Activated T-helper 17 cell treated with anti-CD3 and anti-CD28 coated beads, Interleukin-2, amount 50 U/mL, for 72 hours (primary cell): ENCODE measurements around the gene TMEM119. TPM values are rescaled to one million over a fixed set of nuclear protein-coding genes. Genes with fewer than 3 reads are reported as not detected.
A peak's percentile ranks its signal among the peaks of the same experiment; 100 is the strongest.

ENCODE experiments used
- ATAC-seq: fragments of 150-1000 bp; cut with Tn5 transposase; replicated peaks from 2 replicates; pipeline ENCODE4 v1.10.0; 2021; ENCODE audit warnings: mild to moderate bottlenecking, moderate library complexity
- H3K27ac Mint-ChIP-seq: one replicate; pipeline ENCODE4 v1.8.0; 2022; ENCODE audit warnings: mixed read lengths
- H3K27me3 Mint-ChIP-seq: one replicate; pipeline ENCODE4 v1.8.0; 2022; ENCODE audit warnings: mixed read lengths
- H3K36me3 Mint-ChIP-seq: one replicate; pipeline ENCODE4 v1.8.0; 2022; ENCODE audit warnings: low read depth, mild to moderate bottlenecking, mixed read lengths
- H3K4me1 Mint-ChIP-seq: one replicate; pipeline ENCODE4 v1.8.0; 2022; ENCODE audit warnings: mixed read lengths
- H3K4me3 Mint-ChIP-seq: one replicate; pipeline ENCODE4 v1.8.0; 2022; ENCODE audit warnings: mild to moderate bottlenecking, mixed read lengths
- H3K9me3 Mint-ChIP-seq: one replicate; pipeline ENCODE4 v1.8.0; 2022; ENCODE audit warnings: mixed read lengths
- total RNA-seq, 2 donors: library from RNA; stranded (reverse); gene quantifications; one replicate each; pipeline ENCODE4 v1.2.3, GENCODE V29; 2022

Gene TMEM119
- total RNA-seq, 2 donors from 2014 or later, result 0.24 to 0.71 TPM

DNA sequence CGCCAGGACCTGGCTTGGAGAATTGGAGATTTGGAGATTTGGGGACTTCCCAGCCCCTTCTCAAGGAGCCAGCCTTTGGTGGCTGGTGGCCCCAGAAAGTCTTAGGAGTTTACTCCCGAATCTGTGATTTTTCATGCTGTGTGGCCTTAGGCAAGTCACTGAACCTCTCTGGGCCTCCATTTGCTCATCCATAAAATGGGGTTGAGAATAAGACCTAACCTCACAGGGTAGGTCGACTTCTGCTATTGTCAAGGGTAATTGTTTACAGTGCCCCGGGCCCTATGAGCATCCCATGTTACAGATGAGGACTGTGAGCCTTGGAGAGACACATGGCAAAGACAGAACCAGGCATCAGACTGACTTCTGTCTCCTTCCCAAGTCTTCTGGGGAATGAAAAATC lies 16.2 kb upstream of the TMEM119 start:
- H3K9me3 Mint-ChIP-seq, result no peaks in the 10 kb centered on the region
- peaks cover 39% of the 10 kb centered on the region for H3K4me1 Mint-ChIP-seq
- H3K4me3 Mint-ChIP-seq, result no peak overlapping the region
- peak overlapping the region; percentile 96 for H3K27ac Mint-ChIP-seq
- H3K27me3 Mint-ChIP-seq, result no peaks in the 10 kb centered on the region
- ATAC-seq, result no peak
- H3K36me3 Mint-ChIP-seq, result peaks cover 17% of the 10 kb centered on the region

DNA sequence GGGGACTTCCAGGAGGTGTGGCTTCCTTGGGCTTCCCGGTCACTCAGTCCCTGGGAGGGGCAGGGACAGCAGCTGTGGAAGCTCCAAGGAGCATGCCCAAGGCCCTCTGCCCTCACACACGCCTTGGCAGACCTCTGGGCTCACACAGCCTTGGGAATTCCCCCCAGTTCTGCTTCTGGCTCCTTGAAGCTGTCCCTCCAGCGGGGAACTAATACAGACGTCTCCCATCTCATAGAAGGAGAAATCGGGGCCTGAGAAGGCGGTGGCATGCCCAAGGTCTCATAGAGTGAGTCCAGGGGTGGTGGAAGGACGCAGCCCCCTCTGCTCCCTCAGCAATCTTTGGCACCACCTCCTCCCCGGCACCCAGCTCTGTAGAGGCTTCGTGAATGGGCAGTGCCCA lies 15.7 kb upstream of the TMEM119 start:
- Mint-ChIP-seq H3K27me3 (no peaks in the 10 kb centered on the region), H3K9me3 (no peaks in the 10 kb centered on the region), H3K36me3 (peaks cover 17% of the 10 kb centered on the region), H3K4me1 (peaks cover 38% of the 10 kb centered on the region), H3K4me3 (no peak overlapping the region), H3K27ac (peak overlapping the region; percentile 28)
- no peak for ATAC-seq

DNA sequence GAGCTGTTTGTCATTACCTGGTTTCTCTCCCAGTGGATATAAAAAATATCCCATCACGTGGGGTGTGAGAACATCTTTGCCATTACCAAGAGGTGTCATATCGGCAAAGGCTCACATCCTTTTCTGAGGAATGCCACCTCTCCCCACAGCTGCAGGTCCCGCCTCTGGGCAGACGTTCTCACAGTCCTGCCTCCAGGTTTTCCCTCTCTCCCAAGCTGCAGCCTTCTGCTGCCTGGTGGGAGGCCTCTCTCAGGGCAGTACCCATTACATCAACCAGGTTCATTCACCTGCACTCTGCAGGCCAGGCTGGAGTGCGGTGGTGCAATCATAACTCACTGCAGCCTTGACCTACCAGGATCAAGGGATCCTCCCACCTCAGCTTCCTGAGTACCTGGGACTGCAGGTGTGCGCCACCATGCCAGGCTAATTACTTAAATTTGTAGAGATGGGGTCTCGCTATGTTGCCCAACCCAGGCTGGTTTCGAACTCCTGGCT lies 15.0 kb upstream of the TMEM119 start:
- Mint-ChIP-seq H3K4me3 (no peak overlapping the region), H3K9me3 (no peaks in the 10 kb centered on the region), H3K27ac (peak overlapping the region; percentile 28), H3K27me3 (no peaks in the 10 kb centered on the region), H3K36me3 (peaks cover 17% of the 10 kb centered on the region), H3K4me1 (peaks cover 33% of the 10 kb centered on the region)
- no peak for ATAC-seq

DNA sequence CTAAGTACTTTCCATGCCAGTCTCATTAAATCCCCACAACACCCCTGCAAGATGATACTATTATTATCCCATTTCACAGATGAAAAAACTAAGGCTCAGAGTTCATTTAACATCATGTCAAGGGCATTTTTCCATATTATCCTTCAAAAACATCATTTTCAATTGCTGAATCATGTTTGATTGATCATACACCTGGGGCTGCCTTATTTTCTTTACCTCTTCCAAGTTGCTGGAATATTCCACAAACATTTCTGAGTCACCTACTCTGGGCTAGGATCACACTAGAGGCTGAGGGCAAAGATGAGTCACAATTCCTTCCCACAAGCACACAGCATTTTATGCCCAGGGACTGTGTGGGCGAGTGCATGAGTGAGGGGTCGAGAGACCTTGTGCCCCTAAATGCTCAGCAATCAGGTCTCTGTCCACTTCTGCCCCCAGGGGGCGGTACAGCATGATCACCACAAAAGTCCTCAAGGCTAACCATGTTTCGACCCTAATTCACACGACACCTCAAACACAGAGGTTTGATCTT lies 14.1 kb upstream of the TMEM119 start:
- no peaks in the 10 kb centered on the region for H3K9me3 Mint-ChIP-seq
- peaks cover 24% of the 10 kb centered on the region for H3K4me1 Mint-ChIP-seq
- H3K4me3 Mint-ChIP-seq, result no peak overlapping the region
- peak; percentile 65 for ATAC-seq
- peaks cover 10% of the 10 kb centered on the region for H3K36me3 Mint-ChIP-seq
- no peaks in the 10 kb centered on the region for H3K27me3 Mint-ChIP-seq
- H3K27ac Mint-ChIP-seq, result peak overlapping the region; percentile 0

DNA sequence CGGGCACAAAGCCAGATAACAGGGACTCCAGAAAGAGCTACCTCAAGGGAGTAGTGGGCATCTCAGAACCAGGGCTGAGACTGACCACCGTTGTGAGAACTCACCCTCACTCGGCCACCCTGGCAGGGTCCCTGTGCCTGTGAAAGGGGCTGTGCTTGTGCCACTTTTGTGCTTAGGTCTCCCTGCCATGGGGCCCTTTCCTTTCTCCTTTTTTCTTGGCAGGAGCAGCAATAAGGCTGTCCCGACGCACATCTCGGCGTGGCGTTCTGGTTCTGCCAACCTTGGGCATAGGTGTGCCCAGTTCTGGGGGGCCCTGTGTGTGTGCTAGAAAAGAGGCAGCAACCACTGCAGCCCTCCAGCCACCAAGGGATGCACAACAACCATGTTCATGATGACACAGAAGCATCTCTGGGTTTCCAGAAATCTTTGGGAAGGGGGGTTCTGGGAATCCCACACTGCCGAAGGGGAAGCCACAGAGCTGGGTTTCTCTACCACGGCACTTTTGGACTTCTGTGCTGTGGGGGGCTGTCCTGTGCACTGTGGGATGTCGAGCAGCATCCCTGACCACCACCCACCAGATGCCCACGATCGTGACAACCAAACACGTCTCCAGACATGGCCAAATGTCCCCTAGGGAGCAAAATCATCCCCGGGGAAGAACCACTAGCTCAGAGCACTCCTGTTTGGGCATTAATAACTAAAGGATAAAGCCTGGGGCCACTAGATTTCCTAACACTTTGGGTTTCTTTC lies 13.1 kb upstream of the TMEM119 start:
- H3K27me3 Mint-ChIP-seq, result no peaks in the 10 kb centered on the region
- H3K36me3 Mint-ChIP-seq, result peaks cover 1% of the 10 kb centered on the region
- H3K9me3 Mint-ChIP-seq, result no peaks in the 10 kb centered on the region
- H3K4me3 Mint-ChIP-seq, result no peak overlapping the region
- peaks cover 15% of the 10 kb centered on the region for H3K4me1 Mint-ChIP-seq
- H3K27ac Mint-ChIP-seq, result no peak overlapping the region
- ATAC-seq, result no peak

DNA sequence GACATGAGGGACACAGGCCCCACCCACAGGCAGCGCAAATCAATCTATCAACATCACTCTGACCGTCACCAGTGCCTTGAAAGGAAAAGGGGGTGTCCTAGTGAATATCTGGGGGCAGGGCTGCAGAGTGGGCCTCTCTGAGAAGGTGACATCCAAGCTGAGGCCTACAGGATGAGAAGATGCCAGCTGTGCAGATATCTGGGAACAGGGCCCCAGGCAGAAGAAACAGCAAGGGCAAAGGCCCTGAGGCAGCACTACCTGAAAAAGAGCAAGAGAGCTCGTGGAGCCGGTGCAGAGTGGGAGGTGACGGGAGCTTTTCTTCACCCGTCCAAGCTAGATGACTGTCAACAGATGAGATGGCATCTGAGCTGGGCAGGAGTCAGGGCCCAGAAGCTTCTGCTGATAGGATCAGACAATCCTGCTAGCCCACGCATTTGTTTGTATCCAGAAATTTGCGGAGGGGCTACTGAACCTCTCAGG lies 12.5 kb upstream of the TMEM119 start:
- H3K4me3 Mint-ChIP-seq, result no peak overlapping the region
- no peak for ATAC-seq

DNA sequence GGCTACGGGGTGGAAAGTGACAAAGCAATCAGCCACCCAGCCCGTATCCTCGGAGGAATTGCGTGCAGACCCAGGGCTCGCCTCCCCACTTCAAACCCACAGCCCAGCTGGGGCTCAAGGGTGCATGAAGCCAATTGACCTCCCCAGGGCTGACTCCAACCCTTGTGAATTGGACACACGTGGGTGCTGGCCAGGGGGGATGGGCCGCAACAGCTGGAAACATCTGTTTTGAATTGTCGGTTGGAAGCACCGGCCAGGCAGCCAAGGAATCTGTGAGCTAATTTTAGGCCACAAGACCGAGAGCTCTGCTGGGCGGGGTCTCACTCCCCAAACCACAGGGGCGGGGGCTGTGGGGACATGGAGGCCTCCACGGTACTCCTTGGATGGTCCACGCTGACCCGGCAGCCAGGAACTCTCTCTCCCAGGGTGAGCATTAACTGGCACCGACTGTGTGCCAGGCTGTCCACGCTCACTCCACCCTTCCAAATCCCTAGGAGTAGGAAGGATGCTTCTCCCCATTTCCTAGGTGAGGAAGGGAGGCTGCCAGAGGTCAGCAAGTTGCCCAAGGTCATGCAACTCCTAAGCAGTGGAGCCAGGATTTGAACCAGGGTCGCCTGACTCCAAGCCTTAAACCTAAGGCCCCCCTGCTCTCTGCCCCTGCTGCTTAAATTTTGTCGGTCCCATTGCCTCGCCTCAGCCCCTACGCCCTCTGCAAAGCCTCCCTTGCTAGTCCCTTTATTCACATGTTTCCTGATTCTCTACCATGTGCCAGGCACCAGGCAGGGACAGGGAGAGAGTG lies 11.9 kb upstream of the TMEM119 start:
- no peaks in the 10 kb centered on the region for H3K36me3 Mint-ChIP-seq
- no peaks in the 10 kb centered on the region for H3K9me3 Mint-ChIP-seq
- no peaks in the 10 kb centered on the region for H3K27me3 Mint-ChIP-seq
- no peak for ATAC-seq
- no peak overlapping the region for H3K27ac Mint-ChIP-seq
- H3K4me3 Mint-ChIP-seq, result no peak overlapping the region
- peaks cover 14% of the 10 kb centered on the region for H3K4me1 Mint-ChIP-seq

More for the DNA sequence above, 12.5 kb upstream of the TMEM119 start:
- Mint-ChIP-seq H3K27ac (no peak overlapping the region), H3K27me3 (no peaks in the 10 kb centered on the region), H3K4me1 (peaks cover 14% of the 10 kb centered on the region), H3K9me3 (no peaks in the 10 kb centered on the region), H3K36me3 (no peaks in the 10 kb centered on the region)

DNA sequence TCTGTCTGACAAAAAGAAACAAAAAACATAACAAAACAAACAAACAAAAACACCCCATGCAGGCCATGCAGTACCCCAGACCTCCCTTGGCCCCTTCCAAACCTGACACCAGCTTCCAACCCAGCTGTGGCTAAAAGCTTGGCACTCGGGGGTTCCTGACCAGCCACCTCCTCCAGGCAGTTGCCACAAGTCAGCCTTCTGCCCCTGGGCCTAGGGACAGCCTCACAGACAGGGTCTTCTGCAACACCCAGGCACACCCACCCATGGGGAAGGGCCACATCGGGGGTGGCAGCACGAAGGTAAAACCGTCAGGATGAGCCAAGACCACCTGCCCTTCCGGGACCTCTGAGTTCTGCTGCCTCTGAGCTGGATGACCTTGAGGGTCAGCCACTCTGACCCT lies 10.7 kb upstream of the TMEM119 start:
- ATAC-seq, result no peak
- peaks cover 9% of the 10 kb centered on the region for H3K4me1 Mint-ChIP-seq
- H3K36me3 Mint-ChIP-seq, result no peaks in the 10 kb centered on the region
- H3K27me3 Mint-ChIP-seq, result no peaks in the 10 kb centered on the region
- H3K4me3 Mint-ChIP-seq, result no peak overlapping the region
- H3K27ac Mint-ChIP-seq, result no peak overlapping the region
- no peaks in the 10 kb centered on the region for H3K9me3 Mint-ChIP-seq

DNA sequence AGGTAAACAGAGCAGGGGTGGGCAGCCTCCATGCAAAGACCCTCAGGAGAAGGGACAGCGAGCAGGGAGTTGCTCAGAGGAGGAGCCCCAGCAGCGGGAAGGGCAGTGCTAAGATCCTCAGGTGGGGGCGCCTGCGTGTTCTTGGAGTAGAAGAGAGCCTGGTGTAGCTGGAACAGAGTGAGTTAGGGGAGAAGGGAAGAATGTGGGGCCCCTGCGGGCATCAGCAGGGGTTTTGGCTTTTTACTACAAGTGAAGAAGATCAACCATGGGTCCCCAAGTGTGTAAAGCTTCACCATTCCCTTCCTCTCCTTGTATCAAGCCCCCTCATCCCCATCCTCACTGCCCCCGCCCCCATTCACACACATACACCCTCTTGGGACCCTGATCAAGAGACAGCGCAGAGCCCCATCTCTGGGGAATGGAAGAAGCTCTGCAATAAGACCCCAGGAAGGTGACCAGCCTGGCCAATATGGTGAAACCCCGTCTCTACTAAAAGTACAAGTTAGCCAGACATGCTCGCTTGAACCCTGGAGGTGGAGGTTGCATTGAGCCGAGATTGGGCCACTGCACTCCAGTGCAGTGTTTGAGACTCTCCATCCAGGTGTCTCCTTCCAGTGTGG lies 10.2 kb upstream of the TMEM119 start:
- Mint-ChIP-seq H3K9me3 (no peaks in the 10 kb centered on the region), H3K4me1 (peaks cover 9% of the 10 kb centered on the region), H3K27me3 (no peaks in the 10 kb centered on the region), H3K36me3 (no peaks in the 10 kb centered on the region), H3K4me3 (no peak overlapping the region), H3K27ac (no peak overlapping the region)
- ATAC-seq, result no peak

DNA sequence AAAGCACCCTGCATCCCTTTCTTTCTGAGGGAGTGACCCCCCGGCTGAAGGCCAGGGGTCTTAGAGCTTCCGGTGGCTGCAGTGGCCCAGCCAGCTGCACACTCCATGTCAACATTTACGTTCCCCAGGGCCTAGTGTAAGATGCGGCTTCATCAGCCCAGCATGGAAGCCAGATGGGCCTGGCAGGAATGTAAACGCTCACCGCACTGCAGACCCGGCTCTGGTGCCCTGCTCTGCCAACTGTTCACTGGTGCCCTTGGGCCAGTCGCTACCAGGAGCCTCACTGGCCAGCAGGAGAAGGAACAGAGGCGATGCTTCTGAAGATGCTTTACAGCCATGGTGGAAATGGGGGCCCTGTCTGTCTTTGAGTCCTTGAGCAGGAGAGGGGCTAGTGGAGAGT lies 8.6 kb upstream of the TMEM119 start:
- Mint-ChIP-seq H3K4me1 (no peaks in the 10 kb centered on the region), H3K36me3 (no peaks in the 10 kb centered on the region), H3K27ac (peak overlapping the region; percentile 61), H3K4me3 (no peak overlapping the region), H3K27me3 (no peaks in the 10 kb centered on the region), H3K9me3 (no peaks in the 10 kb centered on the region)
- no peak for ATAC-seq

DNA sequence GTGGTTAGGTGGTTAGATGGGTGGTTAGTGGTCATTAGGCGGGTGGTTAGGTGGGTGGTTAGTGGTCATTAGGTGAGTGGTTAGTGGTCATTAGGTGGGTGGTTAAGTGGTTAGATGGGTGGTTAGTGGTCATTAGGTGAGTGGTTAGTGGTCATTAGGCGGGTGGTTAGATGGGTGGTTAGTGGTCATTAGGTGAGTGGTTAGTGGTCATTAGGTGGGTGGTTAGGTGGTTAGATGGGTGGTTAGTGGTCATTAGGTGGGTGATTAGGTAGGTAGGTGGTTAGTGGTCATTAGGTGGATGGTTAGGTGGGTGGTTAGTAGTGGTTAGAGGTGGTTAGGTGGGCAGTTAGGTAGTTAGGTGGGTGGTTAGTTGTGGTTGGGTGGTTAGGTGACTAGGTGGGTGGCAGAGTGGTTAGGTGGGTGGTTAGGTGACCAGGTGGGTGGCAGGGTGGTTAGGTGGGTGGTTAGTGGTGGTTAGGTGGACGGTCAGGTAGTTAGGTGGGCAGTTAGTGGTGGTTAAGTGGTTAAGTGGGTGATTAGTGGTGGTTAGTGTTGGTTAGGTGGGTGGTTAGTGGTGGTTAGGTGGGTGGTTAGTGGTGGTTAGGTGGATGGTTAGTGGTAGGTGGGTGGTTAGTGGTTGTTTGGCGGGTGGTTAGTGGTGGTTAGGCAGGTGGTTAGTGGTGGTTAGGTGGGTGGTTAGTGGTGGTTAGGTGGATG lies 8.0 kb upstream of the TMEM119 start:
- Mint-ChIP-seq H3K9me3 (no peaks in the 10 kb centered on the region), H3K4me1 (no peaks in the 10 kb centered on the region), H3K4me3 (no peak overlapping the region), H3K27ac (peak overlapping the region; percentile 61), H3K36me3 (no peaks in the 10 kb centered on the region), H3K27me3 (no peaks in the 10 kb centered on the region)
- no peak for ATAC-seq

DNA sequence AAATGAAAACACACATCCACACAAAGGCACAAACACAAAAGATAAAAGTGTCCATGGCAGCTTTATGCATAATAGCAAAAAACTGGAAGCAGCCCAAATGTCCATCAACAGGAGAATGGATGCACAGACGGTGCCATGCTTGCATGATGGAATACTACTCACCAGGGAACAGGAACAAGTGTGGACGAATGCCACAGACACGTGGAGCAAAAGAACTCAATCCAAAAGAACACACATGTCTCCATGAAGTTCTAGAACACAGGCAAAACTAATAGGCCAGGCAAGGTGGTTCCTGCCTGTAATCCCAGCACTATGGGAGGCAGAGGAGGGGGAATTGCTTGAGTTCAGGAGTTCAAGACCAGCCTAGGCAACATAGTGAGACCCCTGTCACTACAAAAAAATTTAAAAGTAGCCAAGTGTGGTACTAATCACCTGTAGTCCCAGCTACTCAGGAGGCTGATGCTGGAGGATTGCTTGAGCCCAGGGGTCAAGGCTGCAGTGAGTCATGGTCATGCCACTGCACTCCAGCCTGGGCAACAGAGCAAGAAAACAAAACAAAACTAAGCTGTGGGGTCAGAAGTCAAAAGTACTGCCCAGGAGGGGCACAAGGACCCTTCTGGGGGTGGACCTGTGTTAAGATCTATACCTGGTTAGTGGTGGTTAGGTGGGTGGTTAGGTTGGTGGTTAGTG lies 7.3 kb upstream of the TMEM119 start:
- no peaks in the 10 kb centered on the region for H3K27me3 Mint-ChIP-seq
- no peaks in the 10 kb centered on the region for H3K9me3 Mint-ChIP-seq
- H3K36me3 Mint-ChIP-seq, result no peaks in the 10 kb centered on the region
- H3K4me1 Mint-ChIP-seq, result no peaks in the 10 kb centered on the region
- no peak overlapping the region for H3K4me3 Mint-ChIP-seq
- ATAC-seq, result peak; percentile 19
- peak overlapping the region; percentile 61 for H3K27ac Mint-ChIP-seq

DNA sequence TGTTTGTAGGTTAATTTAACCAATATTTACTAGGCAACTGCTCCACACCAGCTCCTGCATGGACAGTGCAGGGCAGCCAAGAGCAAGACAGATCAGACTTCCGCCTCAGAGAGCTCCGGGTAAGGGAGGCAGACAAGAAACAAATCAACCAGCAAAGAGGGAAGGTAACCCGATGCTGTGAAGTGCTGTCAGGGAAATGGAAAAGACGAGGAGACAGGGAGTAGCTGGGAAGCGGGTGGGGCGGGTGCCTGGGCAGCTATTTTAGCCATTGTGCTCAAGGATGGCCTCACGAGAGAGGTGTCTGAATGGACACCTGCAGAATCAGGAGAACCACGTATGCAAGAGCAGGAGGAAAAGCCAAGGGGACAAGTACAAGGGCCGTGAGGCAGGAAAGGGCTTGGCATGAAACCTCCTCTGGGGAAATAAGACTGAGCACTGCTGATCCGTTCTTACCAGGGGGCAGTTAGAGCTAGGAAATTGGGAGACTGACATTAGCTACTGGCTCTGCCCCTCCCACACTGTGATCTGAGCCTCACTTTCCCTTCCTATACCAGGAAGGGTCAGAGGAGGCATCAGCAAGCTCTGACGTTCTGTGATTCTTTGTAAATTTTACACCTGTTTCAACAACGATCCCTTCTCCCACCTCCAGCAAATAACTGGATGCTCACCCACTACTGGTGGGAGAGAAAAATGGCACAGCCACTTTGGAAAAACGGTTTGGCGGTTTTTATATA lies 6.5 kb upstream of the TMEM119 start:
- ATAC-seq, result no peak
- Mint-ChIP-seq H3K9me3 (no peaks in the 10 kb centered on the region), H3K36me3 (no peaks in the 10 kb centered on the region), H3K27me3 (no peaks in the 10 kb centered on the region), H3K4me3 (no peak overlapping the region), H3K27ac (peak overlapping the region; percentile 61), H3K4me1 (no peaks in the 10 kb centered on the region)
